ENCODE data around the gene NLGN4X.

DNA sequence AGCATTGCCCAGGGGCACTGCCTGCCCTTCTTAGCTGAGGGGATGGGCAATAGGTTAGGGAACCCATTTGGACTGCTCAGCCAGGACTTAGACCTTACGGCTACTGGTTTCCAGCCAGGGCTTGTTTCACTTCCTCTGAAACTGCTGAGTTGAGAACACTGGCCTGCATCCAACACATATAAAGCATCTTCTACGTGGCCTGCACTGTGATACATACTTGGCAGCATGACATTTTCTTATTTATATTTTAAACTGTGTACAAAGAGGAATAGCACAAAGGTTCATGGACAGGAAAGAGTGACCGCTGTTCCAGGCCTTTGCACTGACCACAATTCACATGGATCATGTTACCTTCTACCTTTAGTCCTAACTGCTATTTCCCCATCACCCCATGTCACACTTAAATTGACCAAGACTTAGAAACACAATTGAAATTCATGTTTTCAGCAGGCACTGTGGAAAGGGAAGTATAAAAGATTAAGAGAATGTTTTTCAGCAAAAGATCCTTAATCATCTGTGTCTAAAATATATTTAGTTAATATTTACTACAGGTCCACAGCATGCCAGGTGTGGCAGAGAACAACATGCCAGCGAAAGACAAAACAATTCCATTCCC, 43.7 kb downstream of the NLGN4X start:
- TF ChIP-seq, protein P1, sequence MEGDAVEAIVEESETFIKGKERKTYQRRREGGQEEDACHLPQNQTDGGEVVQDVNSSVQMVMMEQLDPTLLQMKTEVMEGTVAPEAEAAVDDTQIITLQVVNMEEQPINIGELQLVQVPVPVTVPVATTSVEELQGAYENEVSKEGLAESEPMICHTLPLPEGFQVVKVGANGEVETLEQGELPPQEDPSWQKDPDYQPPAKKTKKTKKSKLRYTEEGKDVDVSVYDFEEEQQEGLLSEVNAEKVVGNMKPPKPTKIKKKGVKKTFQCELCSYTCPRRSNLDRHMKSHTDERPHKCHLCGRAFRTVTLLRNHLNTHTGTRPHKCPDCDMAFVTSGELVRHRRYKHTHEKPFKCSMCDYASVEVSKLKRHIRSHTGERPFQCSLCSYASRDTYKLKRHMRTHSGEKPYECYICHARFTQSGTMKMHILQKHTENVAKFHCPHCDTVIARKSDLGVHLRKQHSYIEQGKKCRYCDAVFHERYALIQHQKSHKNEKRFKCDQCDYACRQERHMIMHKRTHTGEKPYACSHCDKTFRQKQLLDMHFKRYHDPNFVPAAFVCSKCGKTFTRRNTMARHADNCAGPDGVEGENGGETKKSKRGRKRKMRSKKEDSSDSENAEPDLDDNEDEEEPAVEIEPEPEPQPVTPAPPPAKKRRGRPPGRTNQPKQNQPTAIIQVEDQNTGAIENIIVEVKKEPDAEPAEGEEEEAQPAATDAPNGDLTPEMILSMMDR (IDR thresholded peaks at IDR 0.05) = no peak
- TF ChIP-seq POLR2A (IDR thresholded peaks at IDR 0.05) = no peak

Measured in uterus (tissue), 2 donors.